HepG2 (cell line): ENCODE measurements around the gene PRR30. TPM values are rescaled to one million over a fixed set of nuclear protein-coding genes. Genes with fewer than 3 reads are reported as not detected.

Experiments
- ARHGAP35 ChIP-seq: sonication (generic); formaldehyde crosslinking; IDR thresholded peaks from 2 replicates; pipeline ENCODE4 v1.9.0; 2022; ENCODE audit warnings: mild to moderate bottlenecking, inconsistent platforms, moderate library complexity, missing genetic modification reagents, borderline replicate concordance
- ATM ChIP-seq: fragments of 450-650 bp; IDR thresholded peaks from 2 replicates; pipeline ENCODE4 v1.7.1; 2017; ENCODE audit warnings: mild to moderate bottlenecking, borderline replicate concordance
- CBX5 ChIP-seq: sonication (generic); formaldehyde crosslinking; IDR thresholded peaks from 2 replicates; pipeline ENCODE4 v1.4.0; 2020; ENCODE audit warnings: missing genetic modification reagents, borderline replicate concordance
- GMEB2 ChIP-seq: IDR thresholded peaks from 2 replicates; pipeline ENCODE4 v1.6.1; 2016; ENCODE audit warnings: missing biosample characterization, missing genetic modification reagents, low read depth
- GZF1 ChIP-seq: sonication (generic); formaldehyde crosslinking; IDR thresholded peaks from 2 replicates; pipeline ENCODE4 v1.5.1; 2020; ENCODE audit warnings: mild to moderate bottlenecking, missing genetic modification reagents
- HNRNPH1 ChIP-seq: fragments of 200-400 bp; formaldehyde crosslinking; optimal IDR thresholded peaks from 2 replicates; pipeline ENCODE3; 2017; ENCODE audit warnings: mild to moderate bottlenecking, low read depth, low read length
- IRX3 ChIP-seq: sonication (generic); formaldehyde crosslinking; IDR thresholded peaks from 2 replicates; pipeline ENCODE4 v1.8.1; 2023; ENCODE audit warnings: mild to moderate bottlenecking, low read depth, missing genetic modification reagents, borderline replicate concordance
- PRDM15 ChIP-seq: sonication (generic); formaldehyde crosslinking; IDR thresholded peaks from 2 replicates; pipeline ENCODE4 v1.4.0; 2020; ENCODE audit warnings: missing genetic modification reagents
- RBAK ChIP-seq: sonication (generic); formaldehyde crosslinking; IDR thresholded peaks from 2 replicates; pipeline ENCODE4 v1.5.1; 2020; ENCODE audit warnings: mild to moderate bottlenecking, missing genetic modification reagents
- SP2 ChIP-seq: sonication (generic); formaldehyde crosslinking; IDR thresholded peaks from 2 replicates; pipeline ENCODE4 v1.5.1; 2020; ENCODE audit warnings: mild to moderate bottlenecking, missing genetic modification reagents
- ZBTB7B ChIP-seq: sonication (generic); formaldehyde crosslinking; IDR thresholded peaks from 2 replicates; pipeline ENCODE4 v1.4.0; 2020; ENCODE audit warnings: missing genetic modification reagents
- ZNF501 ChIP-seq: sonication (generic); formaldehyde crosslinking; IDR thresholded peaks from 2 replicates; pipeline ENCODE4 v1.5.1; 2020; ENCODE audit warnings: mild to moderate bottlenecking, moderate library complexity, missing genetic modification reagents
- ZNF512 ChIP-seq: sonication (generic); formaldehyde crosslinking; IDR thresholded peaks from 2 replicates; pipeline ENCODE4 v1.4.0; 2020; ENCODE audit warnings: mild to moderate bottlenecking, missing genetic modification reagents
- ZNF687 ChIP-seq: sonication (generic); formaldehyde crosslinking; IDR thresholded peaks from 2 replicates; pipeline ENCODE4 v1.5.1; 2020; ENCODE audit warnings: mild to moderate bottlenecking, missing genetic modification reagents, moderate library complexity
- polyA plus RNA-seq, 8 experiments: library from polyadenylated mRNA; depleted of rRNA in 3 of 8; stranded (reverse) in 7 of 8; unstranded in 1 of 8; fragments of >200 nt; fragmentation: Illumina TruSeq in 4 of 8; extraction: Trizol in 4 of 8; gene quantifications; 2 replicates each; pipeline versions ENCODE4 v1.2.1 to v1.2.3, GENCODE V29; 2011 to 2016; ENCODE audit warnings: low read depth in 4 of 8, missing spikeins in 1 of 8, mixed read lengths in 1 of 8; ENCODE audit not compliant: insufficient read depth in 1 of 8
- total RNA-seq, 5 experiments: library from RNA; depleted of rRNA; stranded (reverse); fragments of >200 nt; fragmentation: Illumina TruSeq; extraction: Trizol; gene quantifications; 2 replicates each; pipeline ENCODE4 v1.2.3, GENCODE V29; 2016; ENCODE audit warnings: low read depth in 1 of 5
- TF ChIP-seq, protein P1 (sequence below): IDR thresholded peaks from 2 replicates; pipeline ENCODE4 v1.6.1; 2016; ENCODE audit warnings: mild to moderate bottlenecking, missing biosample characterization, missing genetic modification reagents
- TF ChIP-seq, protein P2 (sequence below): sonication (generic); formaldehyde crosslinking; IDR thresholded peaks from 2 replicates; pipeline ENCODE4 v1.4.0; 2020; ENCODE audit warnings: missing genetic modification reagents, borderline replicate concordance

The PRR30 gene
- total and polyA plus RNA-seq, 2 of the 13 experiments (the other 11 are each of a cell fraction or from before 2014, with no cell fraction given): not detected

- 0 out of 2 replicates have a peak, but pooled peaks have one; percentile 35 for TF ChIP-seq ZNF512 (CRISPR knock-in tag)
- TF ChIP-seq IRX3 (CRISPR knock-in tag): no peak
- TF ChIP-seq, protein P1, sequence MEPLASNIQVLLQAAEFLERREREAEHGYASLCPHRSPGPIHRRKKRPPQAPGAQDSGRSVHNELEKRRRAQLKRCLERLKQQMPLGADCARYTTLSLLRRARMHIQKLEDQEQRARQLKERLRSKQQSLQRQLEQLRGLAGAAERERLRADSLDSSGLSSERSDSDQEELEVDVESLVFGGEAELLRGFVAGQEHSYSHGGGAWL (CRISPR knock-in tag): 0 out of 2 replicates have a peak, but pooled peaks have one; percentile 7
- no peak for TF ChIP-seq ARHGAP35 (CRISPR knock-in tag)
- TF ChIP-seq CBX5: no peak
- TF ChIP-seq ATM: no peak
- TF ChIP-seq ZBTB7B (CRISPR knock-in tag): 0 out of 2 replicates have a peak, but pooled peaks have one; percentile 19
- TF ChIP-seq RBAK (CRISPR knock-in tag): no peak
- TF ChIP-seq GZF1 (CRISPR knock-in tag): no peak
- TF ChIP-seq, protein P2, sequence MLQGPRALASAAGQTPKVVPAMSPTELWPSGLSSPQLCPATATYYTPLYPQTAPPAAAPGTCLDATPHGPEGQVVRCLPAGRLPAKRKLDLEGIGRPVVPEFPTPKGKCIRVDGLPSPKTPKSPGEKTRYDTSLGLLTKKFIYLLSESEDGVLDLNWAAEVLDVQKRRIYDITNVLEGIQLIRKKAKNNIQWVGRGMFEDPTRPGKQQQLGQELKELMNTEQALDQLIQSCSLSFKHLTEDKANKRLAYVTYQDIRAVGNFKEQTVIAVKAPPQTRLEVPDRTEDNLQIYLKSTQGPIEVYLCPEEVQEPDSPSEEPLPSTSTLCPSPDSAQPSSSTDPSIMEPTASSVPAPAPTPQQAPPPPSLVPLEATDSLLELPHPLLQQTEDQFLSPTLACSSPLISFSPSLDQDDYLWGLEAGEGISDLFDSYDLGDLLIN (CRISPR knock-in tag): no peak
- 0 out of 2 replicates have a peak, but pooled peaks have one; percentile 38 for TF ChIP-seq SP2 (CRISPR knock-in tag)
- TF ChIP-seq GMEB2 (CRISPR knock-in tag): no peak
- no peak for TF ChIP-seq PRDM15
- TF ChIP-seq ZNF687 (CRISPR knock-in tag): peak; percentile 52
- 0 out of 2 replicates have a peak, but pooled peaks have one; percentile 14 for TF ChIP-seq ZNF501 (CRISPR knock-in tag)
- TF ChIP-seq HNRNPH1: no peak
Measured at GRCh38 chr2:27155069-27155520, 15.9 kb upstream of the PRR30 start (continued).
